ENCODE measurements around the gene CLIC4.
A peak's percentile ranks its signal among the peaks of the same experiment; 100 is the strongest.
"Not testable (repeated sequence)": the region's sequence is repeated elsewhere in the genome, so short reads cannot be mapped to it uniquely, and the experiment has no call there.

The CLIC4 gene

DNA sequence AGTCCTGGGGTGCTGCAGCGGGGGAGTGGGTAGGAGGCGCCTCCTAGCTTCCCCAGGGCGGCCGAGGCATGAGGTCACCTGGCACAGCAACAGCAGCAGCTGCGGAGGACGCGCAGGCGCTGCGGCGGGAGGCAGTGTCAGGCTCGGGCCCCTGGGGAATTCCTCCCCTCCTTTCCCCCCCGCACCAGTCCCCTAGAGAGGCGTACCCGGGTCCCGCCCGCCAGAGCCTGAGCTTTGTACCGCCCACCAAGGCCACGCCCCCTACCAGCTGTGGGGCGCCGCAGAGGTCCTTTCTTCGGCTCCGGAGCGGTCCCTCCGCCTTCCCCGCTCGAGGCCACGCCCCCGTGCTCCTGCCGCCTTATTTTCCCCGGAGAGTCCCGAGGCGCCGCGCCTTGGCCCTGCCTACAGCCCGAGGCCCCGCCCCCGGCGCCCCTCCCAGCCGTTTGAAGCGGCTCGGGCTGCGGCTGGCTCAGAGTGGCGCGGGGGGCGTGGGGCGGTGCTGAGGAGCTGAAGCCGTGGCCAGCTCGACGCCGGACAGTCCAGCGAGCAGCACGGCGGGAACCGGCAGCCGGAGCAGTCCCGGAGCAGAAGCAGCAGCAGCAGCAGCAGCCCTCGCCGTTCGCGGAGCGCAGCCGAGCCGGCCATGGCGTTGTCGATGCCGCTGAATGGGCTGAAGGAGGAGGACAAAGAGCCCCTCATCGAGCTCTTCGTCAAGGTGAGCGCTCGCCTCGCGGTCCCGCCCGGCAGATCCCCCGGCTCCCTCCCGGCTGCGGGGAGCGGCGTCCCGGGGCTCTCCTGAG, at the start of gene CLIC4:
CLIC4 (plus strand) TSS at position 537 of the 800 bp plus-strand sequence; CDS start at position 644, 107 bp downstream.
- H3K9me3 ChIP-seq (ENCODE audit: control insufficient read depth, insufficient read depth, low read length) = no peaks in the 10 kb centered on the region
- no peaks in the 10 kb centered on the region for H3K27me3 ChIP-seq (ENCODE audit: control insufficient read depth, insufficient read depth, low read length)
- H3K36me3 ChIP-seq (ENCODE audit: control insufficient read depth, insufficient read depth, low read length) = no peaks in the 10 kb centered on the region
- peak within 1 kb of the TSS; percentile 90 for H3K4me3 ChIP-seq (ENCODE audit: low read depth, low read length)
- H3K9ac ChIP-seq (ENCODE audit: low read depth, low read length) = peak within 1 kb of the TSS; percentile 84
- H3K4me1 ChIP-seq (ENCODE audit: control insufficient read depth, insufficient read depth, low read length) = peaks cover 24% of the 10 kb centered on the region

DNA sequence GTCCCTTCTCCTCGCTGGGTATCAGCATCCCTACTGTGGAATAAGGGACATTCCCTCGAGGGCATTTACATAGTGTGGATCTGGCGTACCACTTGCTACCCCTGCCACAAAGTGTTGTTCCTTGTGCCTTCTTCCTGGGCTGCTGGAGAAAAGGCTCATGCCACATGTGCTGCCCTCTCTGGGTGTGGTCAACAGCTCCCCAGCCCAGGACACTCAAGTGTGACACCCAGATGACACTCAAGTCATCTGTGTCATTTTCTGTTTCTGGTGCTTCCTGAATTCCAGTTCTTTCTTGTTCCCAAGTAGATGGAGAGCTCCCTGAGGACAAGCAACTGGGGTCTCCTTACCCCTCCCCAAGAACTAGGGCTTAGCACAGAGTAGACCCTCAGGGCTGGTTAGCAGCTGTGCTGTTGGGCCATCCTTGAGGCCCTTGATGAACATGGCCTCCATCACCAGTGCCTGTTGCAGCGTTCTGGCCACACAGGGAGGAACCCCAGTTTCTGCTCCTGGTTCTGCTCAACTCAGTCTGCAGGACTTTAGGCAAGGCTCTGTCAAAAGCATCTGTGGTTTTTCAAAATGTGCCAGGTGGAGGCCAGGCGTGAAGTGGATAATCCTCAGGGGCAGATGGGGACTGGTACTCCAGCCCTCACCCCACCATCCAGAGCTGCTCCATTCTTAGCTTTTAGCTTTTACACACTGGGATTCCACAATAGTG, 49.0 kb upstream of the CLIC4 start:
- Histone ChIP-seq H3K9me3 (ENCODE audit: control insufficient read depth, insufficient read depth, low read length) (no peaks in the 10 kb centered on the region), H3K9ac (ENCODE audit: low read depth, low read length) (no peak overlapping the region), H3K4me1 (ENCODE audit: control insufficient read depth, insufficient read depth, low read length) (peaks cover 5% of the 10 kb centered on the region), H3K4me3 (ENCODE audit: low read depth, low read length) (no peak overlapping the region), H3K36me3 (ENCODE audit: control insufficient read depth, insufficient read depth, low read length) (no peaks in the 10 kb centered on the region), H3K27me3 (ENCODE audit: control insufficient read depth, insufficient read depth, low read length) (no peaks in the 10 kb centered on the region)

DNA sequence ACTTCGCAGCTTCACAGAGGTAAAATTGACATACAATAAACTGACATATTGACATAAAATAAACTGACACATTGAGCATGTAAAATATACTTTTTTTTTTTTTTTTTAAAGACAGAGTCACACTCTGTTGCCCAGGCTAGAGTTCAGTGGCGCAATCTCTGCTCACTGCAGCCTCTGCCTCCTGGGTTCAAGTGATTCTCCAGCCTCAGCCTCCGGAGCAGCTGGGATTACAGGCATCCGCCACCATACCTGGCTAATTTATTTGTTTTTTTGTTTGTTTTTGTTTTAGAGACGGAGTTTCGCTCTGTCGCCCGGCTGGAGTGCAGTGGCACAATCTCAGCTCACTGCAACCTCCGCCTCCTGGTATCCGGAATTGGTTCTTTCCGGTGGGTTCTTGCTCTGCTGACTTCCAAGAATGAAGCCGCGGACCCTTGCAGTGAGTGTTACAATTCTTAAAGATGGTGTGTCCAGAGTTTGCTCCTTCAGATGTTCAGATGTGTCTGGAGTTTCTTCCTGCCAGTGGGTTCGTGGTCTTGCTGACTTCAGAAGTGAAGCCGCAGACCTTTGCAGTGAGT, 48.4 kb upstream of the CLIC4 start:
- H3K36me3 ChIP-seq (ENCODE audit: control insufficient read depth, insufficient read depth, low read length) = no peaks in the 10 kb centered on the region
- H3K9me3 ChIP-seq (ENCODE audit: control insufficient read depth, insufficient read depth, low read length) = no peaks in the 10 kb centered on the region
- no peaks in the 10 kb centered on the region for H3K27me3 ChIP-seq (ENCODE audit: control insufficient read depth, insufficient read depth, low read length)
- H3K4me1 ChIP-seq (ENCODE audit: control insufficient read depth, insufficient read depth, low read length) = peaks cover 5% of the 10 kb centered on the region
- H3K4me3 ChIP-seq (ENCODE audit: low read depth, low read length) = no peak overlapping the region
- no peak overlapping the region for H3K9ac ChIP-seq (ENCODE audit: low read depth, low read length)

DNA sequence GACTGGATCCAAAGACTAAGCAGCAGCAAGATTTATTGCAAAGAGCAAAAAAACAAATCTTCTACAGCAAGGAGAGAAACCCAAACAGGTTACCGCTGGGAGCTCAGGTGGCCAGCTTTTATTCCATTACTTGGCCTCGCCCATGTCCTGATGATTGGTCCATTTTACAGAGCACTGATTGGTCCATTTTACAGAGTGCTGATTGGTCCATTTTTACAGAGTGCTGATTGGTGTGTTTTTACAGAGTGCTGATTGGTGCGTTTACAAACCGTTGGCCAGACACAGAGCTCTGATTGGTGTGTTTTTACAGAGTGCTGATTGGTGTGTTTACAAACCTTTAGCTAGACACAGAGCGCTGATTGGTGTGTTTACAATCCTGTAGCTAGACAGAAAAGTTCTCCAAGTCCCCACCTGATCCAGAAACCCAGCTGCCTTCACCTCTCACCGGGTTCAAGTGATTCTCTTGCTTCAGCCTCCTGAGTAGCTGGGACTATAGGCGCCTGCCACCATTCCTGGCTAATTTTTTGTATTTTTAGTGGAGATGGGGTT, 47.7 kb upstream of the CLIC4 start:
- H3K36me3 ChIP-seq (ENCODE audit: control insufficient read depth, insufficient read depth, low read length); H3K4me1 ChIP-seq (ENCODE audit: control insufficient read depth, insufficient read depth, low read length); H3K27me3 ChIP-seq (ENCODE audit: control insufficient read depth, insufficient read depth, low read length); H3K9me3 ChIP-seq (ENCODE audit: control insufficient read depth, insufficient read depth, low read length); H3K4me3 ChIP-seq (ENCODE audit: low read depth, low read length); H3K9ac ChIP-seq (ENCODE audit: low read depth, low read length): not testable (repeated sequence)

DNA sequence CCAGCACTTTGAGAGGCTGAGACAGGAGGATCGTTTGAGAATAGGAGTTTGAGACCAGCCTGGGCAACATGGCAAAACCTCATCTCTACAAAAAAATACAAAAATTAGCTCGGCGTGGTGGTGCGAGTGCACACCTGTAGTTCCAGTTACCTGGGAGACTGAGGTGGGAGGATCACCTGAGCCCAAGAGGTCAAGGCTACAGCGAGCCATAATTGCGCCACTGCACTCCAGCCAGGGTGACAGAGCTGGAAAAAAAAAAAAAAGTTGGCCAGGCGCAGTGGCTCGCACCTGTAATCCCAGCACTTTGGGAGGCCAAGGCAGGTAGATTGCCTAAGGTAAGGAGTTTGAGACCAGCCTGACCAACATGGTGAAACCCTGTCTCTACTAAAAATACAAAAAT, 46.9 kb upstream of the CLIC4 start:
- not testable (repeated sequence) for H3K36me3 ChIP-seq (ENCODE audit: control insufficient read depth, insufficient read depth, low read length); H3K4me1 ChIP-seq (ENCODE audit: control insufficient read depth, insufficient read depth, low read length); H3K27me3 ChIP-seq (ENCODE audit: control insufficient read depth, insufficient read depth, low read length); H3K9ac ChIP-seq (ENCODE audit: low read depth, low read length); H3K9me3 ChIP-seq (ENCODE audit: control insufficient read depth, insufficient read depth, low read length); H3K4me3 ChIP-seq (ENCODE audit: low read depth, low read length)

DNA sequence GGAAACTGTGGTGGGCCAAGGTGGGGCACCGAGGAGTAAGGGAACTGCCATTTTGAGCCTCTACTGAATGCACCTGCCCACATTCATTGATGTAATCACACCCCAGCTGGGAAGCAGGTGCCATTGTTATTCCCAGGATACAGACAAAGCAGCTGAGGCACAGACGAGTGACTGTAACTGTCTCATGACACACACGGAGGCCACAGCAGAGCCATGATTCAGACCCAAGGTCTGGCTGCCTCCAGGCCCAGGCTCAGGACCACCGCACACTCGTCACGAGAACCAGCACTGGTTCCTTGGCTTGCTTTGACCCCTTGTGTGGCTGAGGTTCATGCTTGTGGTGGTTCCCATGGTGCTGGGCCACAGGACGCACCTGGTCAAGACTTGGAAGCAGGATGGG, 45.6 kb upstream of the CLIC4 start:
- peaks cover 5% of the 10 kb centered on the region for H3K4me1 ChIP-seq (ENCODE audit: control insufficient read depth, insufficient read depth, low read length)
- no peaks in the 10 kb centered on the region for H3K27me3 ChIP-seq (ENCODE audit: control insufficient read depth, insufficient read depth, low read length)
- no peaks in the 10 kb centered on the region for H3K9me3 ChIP-seq (ENCODE audit: control insufficient read depth, insufficient read depth, low read length)
- H3K36me3 ChIP-seq (ENCODE audit: control insufficient read depth, insufficient read depth, low read length) = no peaks in the 10 kb centered on the region
- no peak overlapping the region for H3K4me3 ChIP-seq (ENCODE audit: low read depth, low read length)
- H3K9ac ChIP-seq (ENCODE audit: low read depth, low read length) = no peak overlapping the region

DNA sequence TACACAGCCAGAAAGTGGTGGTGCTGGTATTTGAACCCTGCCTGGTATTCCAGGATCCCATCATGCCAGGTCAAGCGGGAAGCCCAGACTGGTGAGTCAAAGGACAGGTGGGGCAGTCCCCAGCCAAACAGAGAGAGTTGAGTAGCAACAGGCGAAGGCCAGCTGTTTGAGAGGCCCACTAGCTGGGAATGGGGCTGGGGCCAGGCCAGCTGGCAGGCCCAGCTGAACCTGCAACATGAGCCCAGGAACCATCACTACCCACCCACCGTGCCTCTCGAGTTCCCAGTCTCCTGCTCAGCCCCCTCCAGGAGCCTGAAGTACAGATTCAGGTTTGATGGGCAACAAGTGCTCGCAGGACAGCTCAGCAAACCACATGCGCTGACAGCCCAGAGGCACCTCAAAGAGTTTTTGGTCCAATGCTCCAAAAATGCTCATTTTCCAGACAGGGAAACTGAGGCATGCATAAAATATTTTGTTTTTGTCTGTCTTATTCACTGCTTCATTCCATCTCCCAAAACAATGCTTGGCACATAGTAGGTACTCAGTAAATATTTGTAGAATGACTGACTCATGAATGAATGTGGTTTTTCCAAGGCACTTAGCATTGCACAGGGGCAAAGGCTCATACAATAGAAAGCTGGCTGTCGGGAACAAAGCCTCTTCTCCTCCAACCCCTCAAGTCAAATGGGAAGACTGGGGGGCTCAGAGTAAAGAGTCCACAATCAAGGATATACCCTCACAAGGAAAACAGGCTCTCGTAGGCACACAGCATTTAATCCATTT, 42.5 kb upstream of the CLIC4 start:
- H3K9me3 ChIP-seq (ENCODE audit: control insufficient read depth, insufficient read depth, low read length) = no peaks in the 10 kb centered on the region
- H3K9ac ChIP-seq (ENCODE audit: low read depth, low read length) = no peak overlapping the region
- H3K4me3 ChIP-seq (ENCODE audit: low read depth, low read length) = no peak overlapping the region
- H3K4me1 ChIP-seq (ENCODE audit: control insufficient read depth, insufficient read depth, low read length) = peaks cover 10% of the 10 kb centered on the region
- H3K36me3 ChIP-seq (ENCODE audit: control insufficient read depth, insufficient read depth, low read length) = no peaks in the 10 kb centered on the region
- no peaks in the 10 kb centered on the region for H3K27me3 ChIP-seq (ENCODE audit: control insufficient read depth, insufficient read depth, low read length)

DNA sequence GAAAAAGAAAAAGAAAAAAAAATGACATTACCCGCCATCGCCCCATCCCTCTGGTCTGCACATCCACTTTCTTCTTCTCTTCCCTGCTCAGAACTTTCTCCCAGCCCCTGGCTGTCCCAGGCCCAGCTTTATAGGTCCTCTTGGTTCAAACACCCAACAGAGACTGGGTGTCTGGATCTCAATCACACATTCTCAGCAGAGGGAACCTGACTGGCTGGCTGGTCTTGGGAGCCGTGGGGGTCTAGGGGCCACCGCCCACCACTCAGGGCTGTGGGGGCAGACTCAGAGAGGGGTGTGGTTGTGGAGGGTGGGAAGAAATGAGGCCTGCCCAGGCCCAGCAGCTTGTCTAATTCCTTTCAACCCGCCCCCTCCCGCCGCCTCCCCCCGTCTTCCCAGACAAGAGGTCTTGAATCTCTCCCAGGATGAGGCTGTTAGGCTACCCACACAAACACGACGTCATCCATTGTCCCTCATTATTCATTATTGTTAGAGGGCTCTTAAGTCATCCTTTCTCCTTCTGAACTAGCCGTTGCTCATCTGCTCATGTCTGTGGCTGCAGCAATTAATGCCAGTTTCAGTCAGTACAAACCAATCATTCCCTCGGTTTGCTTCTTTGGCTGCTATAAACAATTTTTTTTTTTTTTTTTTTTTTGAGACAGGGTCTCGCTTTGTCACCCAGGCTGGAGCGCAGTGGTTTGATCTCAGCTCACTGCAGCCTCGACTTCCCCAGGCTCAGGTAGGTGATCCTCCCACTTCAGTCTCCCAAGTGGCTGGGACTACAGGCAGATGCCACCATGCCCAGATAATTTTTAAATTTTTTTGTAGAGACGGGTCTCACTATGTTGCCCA, 40.6 kb upstream of the CLIC4 start:
- Histone ChIP-seq H3K9me3 (ENCODE audit: control insufficient read depth, insufficient read depth, low read length) (no peaks in the 10 kb centered on the region), H3K27me3 (ENCODE audit: control insufficient read depth, insufficient read depth, low read length) (no peaks in the 10 kb centered on the region), H3K9ac (ENCODE audit: low read depth, low read length) (no peak overlapping the region), H3K36me3 (ENCODE audit: control insufficient read depth, insufficient read depth, low read length) (no peaks in the 10 kb centered on the region), H3K4me3 (ENCODE audit: low read depth, low read length) (no peak overlapping the region), H3K4me1 (ENCODE audit: control insufficient read depth, insufficient read depth, low read length) (peaks cover 10% of the 10 kb centered on the region)

DNA sequence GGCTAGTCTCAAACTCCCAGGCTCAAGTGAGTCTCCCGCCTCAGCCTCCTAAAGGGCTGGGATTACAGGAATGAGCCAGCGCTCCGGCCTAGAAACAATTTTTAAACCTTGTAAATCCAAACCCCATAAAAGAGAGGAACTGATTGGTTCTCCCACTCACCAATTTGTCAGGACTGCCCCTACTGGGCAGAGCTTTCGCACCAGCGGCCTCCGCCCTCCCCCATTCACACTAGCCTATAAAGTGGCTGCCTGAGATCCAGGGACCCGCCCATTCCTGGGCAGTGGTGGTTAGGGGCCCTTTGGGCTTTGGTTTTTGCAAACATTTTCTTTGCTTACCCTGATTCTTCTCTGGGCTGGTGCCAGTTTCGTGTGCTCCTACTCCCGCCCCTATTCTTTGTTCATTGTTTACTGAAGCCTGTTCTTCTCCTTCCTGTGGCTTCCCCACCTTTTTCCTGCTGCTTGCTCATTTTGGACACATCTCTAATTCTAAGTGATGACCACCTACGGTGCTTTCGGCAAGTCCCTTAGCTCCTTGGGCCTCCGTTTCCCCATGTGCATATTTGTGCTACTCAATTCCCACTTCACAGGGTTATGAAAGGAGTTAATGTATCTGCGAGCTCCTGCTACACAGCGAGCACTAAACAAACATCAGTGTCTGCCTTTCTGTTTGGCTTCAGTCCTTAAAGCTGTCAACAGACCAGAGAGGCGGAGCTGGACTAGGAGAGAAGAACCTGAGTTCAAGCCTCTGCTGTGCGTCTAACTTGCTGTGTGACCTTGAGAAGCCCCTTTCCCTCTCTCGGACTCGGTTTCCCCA, 39.8 kb upstream of the CLIC4 start:
- peak overlapping the region; percentile 10 for H3K4me3 ChIP-seq (ENCODE audit: low read depth, low read length)
- peaks cover 8% of the 10 kb centered on the region for H3K4me1 ChIP-seq (ENCODE audit: control insufficient read depth, insufficient read depth, low read length)
- no peak overlapping the region for H3K9ac ChIP-seq (ENCODE audit: low read depth, low read length)

DNA sequence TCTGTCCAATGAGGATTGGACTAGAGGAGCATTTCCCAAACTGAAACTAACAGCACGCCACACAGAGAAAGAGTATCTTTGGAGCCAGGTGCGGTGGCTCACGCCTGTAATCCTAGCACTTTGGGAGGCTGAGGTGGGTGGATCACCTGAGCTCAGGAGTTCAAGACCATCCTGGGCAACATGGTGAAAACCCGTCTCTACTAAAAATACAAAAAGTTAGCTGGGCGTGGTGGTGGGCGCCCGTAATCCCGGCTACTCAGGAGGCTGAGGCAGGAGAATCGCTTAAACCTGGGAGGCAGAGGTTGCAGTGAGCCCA, 39.2 kb upstream of the CLIC4 start:
- H3K9ac ChIP-seq (ENCODE audit: low read depth, low read length); H3K27me3 ChIP-seq (ENCODE audit: control insufficient read depth, insufficient read depth, low read length); H3K4me1 ChIP-seq (ENCODE audit: control insufficient read depth, insufficient read depth, low read length); H3K9me3 ChIP-seq (ENCODE audit: control insufficient read depth, insufficient read depth, low read length); H3K4me3 ChIP-seq (ENCODE audit: low read depth, low read length); H3K36me3 ChIP-seq (ENCODE audit: control insufficient read depth, insufficient read depth, low read length): not testable (repeated sequence)

More for the DNA sequence above, 39.8 kb upstream of the CLIC4 start:
- H3K9me3 ChIP-seq (ENCODE audit: control insufficient read depth, insufficient read depth, low read length) = no peaks in the 10 kb centered on the region
- H3K27me3 ChIP-seq (ENCODE audit: control insufficient read depth, insufficient read depth, low read length) = no peaks in the 10 kb centered on the region
- no peaks in the 10 kb centered on the region for H3K36me3 ChIP-seq (ENCODE audit: control insufficient read depth, insufficient read depth, low read length)
